SJSA1 (cell line): Measurements from ENCODE around the gene PRSS3. TPM values are rescaled to one million over a fixed set of nuclear protein-coding genes. Genes with fewer than 3 reads are reported as not detected.
A peak's percentile ranks its signal among the peaks of the same experiment; 100 is the strongest.
"Not testable (repeated sequence)": the region's sequence is repeated elsewhere in the genome, so short reads cannot be mapped to it uniquely, and the experiment has no call there.

Experiments
- DNase-seq, 2 experiments: peaks; one replicate each; pipeline ENCODE4 v3.0.0-alpha.2; 2015 to 2020; ENCODE audit warnings: low spot score in 2 of 2, low read depth in 1 of 2
- H3K27ac ChIP-seq: fragments of 250-450 bp; sonication (Bioruptor Pico); 2 replicates; pipeline ENCODE4 v1.5.1; 2020; ENCODE audit warnings: mild to moderate bottlenecking, moderate library complexity
- H3K27me3 ChIP-seq: fragments of 250-450 bp; sonication (Bioruptor Pico); replicated peaks from 2 replicates; pipeline ENCODE4 v1.5.1; 2020; ENCODE audit warnings: mild to moderate bottlenecking, moderate library complexity
- H3K36me3 ChIP-seq: fragments of 250-450 bp; sonication (Bioruptor Pico); 2 replicates; pipeline ENCODE4 v1.5.1; 2020; ENCODE audit warnings: mild to moderate bottlenecking
- H3K4me1 ChIP-seq: fragments of 250-450 bp; sonication (Bioruptor Pico); replicated peaks from 2 replicates; pipeline ENCODE4 v1.6.1; 2021; ENCODE audit warnings: mild to moderate bottlenecking
- H3K4me3 ChIP-seq: fragments of 250-450 bp; sonication (Bioruptor Pico); 2 replicates; pipeline ENCODE4 v1.5.1; 2020; ENCODE audit warnings: mild to moderate bottlenecking
- H3K9me3 ChIP-seq: fragments of 250-450 bp; sonication (Bioruptor Pico); replicated peaks from 2 replicates; pipeline ENCODE4 v1.5.1; 2020; ENCODE audit warnings: mild to moderate bottlenecking
- total RNA-seq: library from RNA; depleted of rRNA; stranded (reverse); fragments of >200 nt; shearing (Covaris generic); gene quantifications from 2 replicates; pipeline ENCODE4 v1.2.3, GENCODE V29; 2014

The PRSS3 gene
- total RNA-seq, 1 experiment from 2014 or later = not detected

GRCh38 chr9:33817327-33818166 lies 22.2 kb downstream of the PRSS3 start:
- peak; percentile 67 to 68 for DNase-seq
- peak overlapping the region; percentile 88 for H3K4me3 ChIP-seq

GRCh38 chr9:33818167-33818846 lies 22.9 kb downstream of the PRSS3 start:
- Histone ChIP-seq H3K27me3 (no peaks in the 10 kb centered on the region), H3K36me3 (peaks cover 5% of the 10 kb centered on the region; the same call in 1 of the 2 replicates), H3K9me3 (no peaks in the 10 kb centered on the region), H3K27ac (peak overlapping the region; percentile 32; the same call in 1 of the 2 replicates), H3K4me1 (peaks cover 30% of the 10 kb centered on the region), H3K4me3 (peak overlapping the region; percentile 88)
- DNase-seq = peak in 1 of 2 experiments; percentile 3

More at GRCh38 chr9:33817327-33818166, 22.2 kb downstream of the PRSS3 start:
- peaks cover 5% of the 10 kb centered on the region; the same call in 1 of the 2 replicates for H3K36me3 ChIP-seq
- no peaks in the 10 kb centered on the region for H3K9me3 ChIP-seq
- no peaks in the 10 kb centered on the region for H3K27me3 ChIP-seq
- H3K4me1 ChIP-seq = peaks cover 30% of the 10 kb centered on the region
- H3K27ac ChIP-seq = peak overlapping the region; percentile 90

- Histone ChIP-seq H3K4me1 (peaks cover 30% of the 10 kb centered on the region), H3K36me3 (peaks cover 5% of the 10 kb centered on the region; the same call in 1 of the 2 replicates), H3K27me3 (no peaks in the 10 kb centered on the region), H3K4me3 (peak overlapping the region; percentile 88), H3K27ac (peak overlapping the region; percentile 32; the same call in 1 of the 2 replicates), H3K9me3 (no peaks in the 10 kb centered on the region)
- peak in 1 of 2 experiments; percentile 3 for DNase-seq
Observed at GRCh38 chr9:33818847-33819500, 23.6 kb downstream of the PRSS3 start.

GRCh38 chr9:33820231-33820745 lies 24.9 kb downstream of the PRSS3 start:
- H3K4me3 ChIP-seq = no peak overlapping the region
- peaks cover 5% of the 10 kb centered on the region; the same call in 1 of the 2 replicates for H3K36me3 ChIP-seq
- no peak for DNase-seq
- no peaks in the 10 kb centered on the region for H3K9me3 ChIP-seq
- no peaks in the 10 kb centered on the region for H3K27me3 ChIP-seq
- peaks cover 18% of the 10 kb centered on the region for H3K4me1 ChIP-seq
- no peak overlapping the region for H3K27ac ChIP-seq

- Histone ChIP-seq H3K27me3 (no peaks in the 10 kb centered on the region), H3K4me1 (peaks cover 7% of the 10 kb centered on the region; the same call in 1 of the 2 replicates), H3K36me3 (no peaks in the 10 kb centered on the region), H3K4me3 (no peak overlapping the region), H3K27ac (no peak overlapping the region), H3K9me3 (no peaks in the 10 kb centered on the region)
- no peak for DNase-seq
Observed at GRCh38 chr9:33823801-33824200, 28.4 kb downstream of the PRSS3 start.

- DNase-seq, H3K4me3 ChIP-seq, H3K27me3 ChIP-seq, H3K9me3 ChIP-seq, H3K4me1 ChIP-seq, H3K36me3 ChIP-seq, H3K27ac ChIP-seq: not testable (repeated sequence)
Observed at GRCh38 chr9:33827285-33827684, 31.9 kb downstream of the PRSS3 start.

- not testable (repeated sequence) for H3K4me1 ChIP-seq, H3K4me3 ChIP-seq, DNase-seq, H3K27me3 ChIP-seq, H3K9me3 ChIP-seq, H3K36me3 ChIP-seq, H3K27ac ChIP-seq
Observed at GRCh38 chr9:33829641-33830230, 34.4 kb downstream of the PRSS3 start.

- DNase-seq = no peak
- no peaks in the 10 kb centered on the region for H3K27me3 ChIP-seq
- no peak overlapping the region for H3K27ac ChIP-seq
- H3K4me3 ChIP-seq = no peak overlapping the region
- no peaks in the 10 kb centered on the region for H3K9me3 ChIP-seq
- no peaks in the 10 kb centered on the region for H3K36me3 ChIP-seq
- H3K4me1 ChIP-seq = no peaks in the 10 kb centered on the region
Observed at GRCh38 chr9:33835625-33836260, 40.4 kb downstream of the PRSS3 start.

GRCh38 chr9:33836261-33836660 lies 40.9 kb downstream of the PRSS3 start:
- H3K36me3 ChIP-seq, DNase-seq, H3K27ac ChIP-seq, H3K9me3 ChIP-seq, H3K4me1 ChIP-seq, H3K27me3 ChIP-seq, H3K4me3 ChIP-seq: not testable (repeated sequence)

- Histone ChIP-seq H3K4me3 (no peak overlapping the region), H3K4me1 (no peaks in the 10 kb centered on the region), H3K9me3 (no peaks in the 10 kb centered on the region), H3K27me3 (no peaks in the 10 kb centered on the region), H3K27ac (no peak overlapping the region), H3K36me3 (no peaks in the 10 kb centered on the region)
- no peak for DNase-seq
Observed at GRCh38 chr9:33837138-33837537, 41.8 kb downstream of the PRSS3 start.

- Histone ChIP-seq H3K27me3 (no peaks in the 10 kb centered on the region), H3K4me1 (no peaks in the 10 kb centered on the region), H3K4me3 (no peak overlapping the region), H3K36me3 (no peaks in the 10 kb centered on the region), H3K27ac (no peak overlapping the region), H3K9me3 (no peaks in the 10 kb centered on the region)
- no peak for DNase-seq
Observed at GRCh38 chr9:33840381-33840780, 45.0 kb downstream of the PRSS3 start.

- Histone ChIP-seq H3K27ac (no peak overlapping the region), H3K27me3 (no peaks in the 10 kb centered on the region), H3K9me3 (no peaks in the 10 kb centered on the region), H3K36me3 (no peaks in the 10 kb centered on the region), H3K4me1 (no peaks in the 10 kb centered on the region), H3K4me3 (no peak overlapping the region)
- DNase-seq = no peak
Observed at GRCh38 chr9:33843312-33843961, 48.1 kb downstream of the PRSS3 start.
